GM04504 (cell line): ENCODE measurements around the gene SDK1.

Experiments
- DNase-seq: peaks from one replicate; pipeline ENCODE4 v3.0.0-alpha.2; 2012; ENCODE audit warnings: low read depth

The SDK1 gene, protein sequence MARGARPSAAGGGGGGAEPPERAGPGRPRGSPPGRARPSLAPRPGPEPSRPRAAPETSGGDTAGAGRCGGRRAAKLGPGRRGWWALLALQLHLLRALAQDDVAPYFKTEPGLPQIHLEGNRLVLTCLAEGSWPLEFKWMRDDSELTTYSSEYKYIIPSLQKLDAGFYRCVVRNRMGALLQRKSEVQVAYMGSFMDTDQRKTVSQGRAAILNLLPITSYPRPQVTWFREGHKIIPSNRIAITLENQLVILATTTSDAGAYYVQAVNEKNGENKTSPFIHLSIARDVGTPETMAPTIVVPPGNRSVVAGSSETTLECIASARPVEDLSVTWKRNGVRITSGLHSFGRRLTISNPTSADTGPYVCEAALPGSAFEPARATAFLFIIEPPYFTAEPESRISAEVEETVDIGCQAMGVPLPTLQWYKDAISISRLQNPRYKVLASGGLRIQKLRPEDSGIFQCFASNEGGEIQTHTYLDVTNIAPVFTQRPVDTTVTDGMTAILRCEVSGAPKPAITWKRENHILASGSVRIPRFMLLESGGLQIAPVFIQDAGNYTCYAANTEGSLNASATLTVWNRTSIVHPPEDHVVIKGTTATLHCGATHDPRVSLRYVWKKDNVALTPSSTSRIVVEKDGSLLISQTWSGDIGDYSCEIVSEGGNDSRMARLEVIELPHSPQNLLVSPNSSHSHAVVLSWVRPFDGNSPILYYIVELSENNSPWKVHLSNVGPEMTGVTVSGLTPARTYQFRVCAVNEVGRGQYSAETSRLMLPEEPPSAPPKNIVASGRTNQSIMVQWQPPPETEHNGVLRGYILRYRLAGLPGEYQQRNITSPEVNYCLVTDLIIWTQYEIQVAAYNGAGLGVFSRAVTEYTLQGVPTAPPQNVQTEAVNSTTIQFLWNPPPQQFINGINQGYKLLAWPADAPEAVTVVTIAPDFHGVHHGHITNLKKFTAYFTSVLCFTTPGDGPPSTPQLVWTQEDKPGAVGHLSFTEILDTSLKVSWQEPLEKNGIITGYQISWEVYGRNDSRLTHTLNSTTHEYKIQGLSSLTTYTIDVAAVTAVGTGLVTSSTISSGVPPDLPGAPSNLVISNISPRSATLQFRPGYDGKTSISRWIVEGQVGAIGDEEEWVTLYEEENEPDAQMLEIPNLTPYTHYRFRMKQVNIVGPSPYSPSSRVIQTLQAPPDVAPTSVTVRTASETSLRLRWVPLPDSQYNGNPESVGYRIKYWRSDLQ (N-terminal part only)

DNA sequence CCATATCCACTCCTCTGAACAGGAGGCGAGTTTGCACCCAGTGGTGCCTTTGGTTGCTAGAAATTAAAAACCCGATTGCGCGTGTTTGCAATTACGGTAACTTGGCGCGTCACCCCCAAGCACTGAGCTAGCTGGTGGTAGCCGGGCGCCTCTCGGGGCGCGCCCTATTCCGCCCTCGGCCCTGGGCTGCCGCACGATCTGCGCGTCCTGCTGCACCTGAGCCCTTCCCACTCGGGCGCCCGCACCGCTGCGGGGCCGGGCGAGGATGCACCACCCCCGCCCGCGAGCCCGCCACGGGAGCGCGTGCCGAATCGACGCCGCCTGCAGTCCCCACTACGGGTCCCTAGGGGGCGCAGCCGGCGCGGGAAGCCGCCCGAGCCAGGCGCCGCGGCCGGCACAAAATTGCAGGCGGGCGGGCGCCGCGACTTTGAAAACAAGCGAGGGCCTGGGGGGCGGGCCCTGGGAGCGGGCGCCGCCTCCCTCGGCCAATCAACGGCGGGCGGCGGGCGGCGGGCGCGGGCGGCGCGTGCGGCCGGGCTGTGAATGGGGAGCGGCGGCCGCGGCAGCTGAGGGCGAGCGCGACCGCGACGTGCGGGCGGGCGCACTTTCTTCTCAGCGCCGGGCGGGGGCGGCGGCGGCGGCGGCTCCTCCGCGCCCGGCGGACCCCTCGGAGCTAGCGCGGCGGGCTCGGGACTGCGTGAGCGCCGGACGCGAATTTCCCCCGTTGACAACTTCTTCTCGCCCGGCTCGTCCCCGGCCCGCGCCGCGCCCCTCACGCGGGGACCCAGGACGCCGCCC is at the start of gene SDK1:
TSS of gene SDK1 (plus strand) at position 602 of the 798 bp plus-strand sequence. CDS start 335 bp downstream, outside the sequence.
- DNase-seq, result peak; percentile 38

DNA sequence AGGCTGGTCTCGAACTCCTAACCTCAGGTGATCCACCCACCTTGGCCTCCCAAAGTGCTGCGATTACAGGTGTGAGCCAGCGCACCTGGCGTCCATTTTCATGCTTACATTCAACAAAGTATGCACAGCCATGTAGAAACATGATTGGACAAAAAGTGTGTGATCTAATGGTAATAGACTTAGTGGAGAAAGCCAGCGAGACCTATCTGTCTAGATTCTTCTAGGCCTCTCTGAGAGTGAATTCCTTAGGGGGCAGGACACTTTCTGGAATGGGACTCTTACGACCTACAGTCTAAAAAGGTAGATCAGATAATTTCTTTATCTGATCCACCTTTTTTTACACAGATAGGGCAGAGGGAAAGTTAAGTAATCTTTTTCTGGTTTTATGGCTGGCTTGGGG is 46.3 kb upstream of the SDK1 start:
- DNase-seq, result no peak

DNA sequence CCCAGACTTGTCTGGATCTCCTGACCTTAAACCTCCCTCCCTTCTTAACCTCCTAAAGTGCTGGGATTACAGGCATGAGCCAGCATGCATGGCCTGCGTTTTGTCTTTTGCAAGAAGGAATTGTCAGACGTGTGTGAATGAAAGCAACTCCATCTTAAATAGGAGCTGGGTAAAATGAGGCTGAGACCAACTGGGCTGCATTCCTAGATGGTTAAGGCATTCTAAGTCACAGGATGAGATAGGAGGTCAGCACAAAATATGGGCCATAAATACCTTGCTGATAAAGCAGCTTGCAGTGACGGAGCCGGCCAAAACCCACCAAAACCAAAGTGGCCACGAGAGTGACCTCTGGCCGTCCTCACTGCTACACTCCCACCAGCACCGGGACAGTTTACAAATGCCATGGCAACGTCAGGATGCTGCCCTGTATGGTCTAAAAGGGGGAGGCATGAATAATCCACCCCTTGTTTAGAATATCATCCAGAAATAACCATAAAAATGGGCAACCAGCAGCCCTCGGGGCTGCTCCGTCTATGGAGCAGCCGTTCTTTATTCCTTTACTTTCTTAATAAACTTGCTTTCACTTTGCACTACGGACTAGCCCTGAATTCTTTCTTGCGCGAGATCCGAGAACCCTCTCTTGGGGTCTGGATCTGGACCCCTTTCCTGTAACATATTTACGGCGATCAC is 41.2 kb upstream of the SDK1 start:
- no peak for DNase-seq

DNA sequence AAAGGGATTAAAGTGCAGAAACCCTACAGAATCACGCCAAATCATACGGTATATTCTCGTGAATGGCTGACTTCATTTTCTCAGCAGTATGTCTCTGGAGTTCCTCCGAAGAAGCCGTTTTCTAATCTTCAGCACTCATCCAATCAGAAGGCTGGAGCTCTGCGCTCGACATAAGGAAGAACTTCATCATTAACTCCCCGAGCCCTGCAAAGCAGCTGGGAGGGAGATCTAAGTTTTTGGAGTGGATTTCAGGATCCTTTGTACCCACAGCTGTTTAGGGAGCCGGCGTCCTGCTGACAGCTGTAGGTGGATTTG is 40.7 kb upstream of the SDK1 start:
- no peak for DNase-seq

DNA sequence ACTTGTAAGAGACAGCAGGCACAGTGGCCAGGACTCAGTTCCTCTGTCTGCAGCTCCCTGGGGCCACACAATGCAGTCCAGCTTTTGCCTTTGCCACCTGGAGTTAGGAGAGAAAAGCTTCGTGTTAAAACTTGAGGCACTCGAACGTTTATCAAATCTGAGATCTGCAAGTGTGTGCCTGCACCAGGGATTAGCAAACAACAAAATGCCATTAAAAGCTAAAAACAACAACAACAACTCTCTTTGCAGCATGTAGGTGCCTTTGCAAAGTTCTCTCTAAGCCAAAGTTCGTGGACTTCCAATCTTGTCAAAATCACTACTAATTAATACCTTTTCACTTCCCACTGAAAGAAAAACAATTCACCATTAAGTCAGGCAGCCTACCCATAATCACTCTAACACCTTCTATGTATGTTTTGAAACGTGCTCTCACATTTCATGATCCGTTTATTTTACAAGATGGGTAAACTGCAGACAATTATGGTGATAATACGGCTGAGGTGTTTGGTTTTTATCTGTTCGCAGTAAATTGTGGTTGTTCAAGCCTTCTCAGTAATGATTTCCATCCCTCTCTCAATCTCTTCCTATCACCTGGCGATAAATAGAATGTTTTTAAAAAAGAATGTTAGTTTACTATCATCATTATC is 36.2 kb upstream of the SDK1 start:
- DNase-seq, result no peak

DNA sequence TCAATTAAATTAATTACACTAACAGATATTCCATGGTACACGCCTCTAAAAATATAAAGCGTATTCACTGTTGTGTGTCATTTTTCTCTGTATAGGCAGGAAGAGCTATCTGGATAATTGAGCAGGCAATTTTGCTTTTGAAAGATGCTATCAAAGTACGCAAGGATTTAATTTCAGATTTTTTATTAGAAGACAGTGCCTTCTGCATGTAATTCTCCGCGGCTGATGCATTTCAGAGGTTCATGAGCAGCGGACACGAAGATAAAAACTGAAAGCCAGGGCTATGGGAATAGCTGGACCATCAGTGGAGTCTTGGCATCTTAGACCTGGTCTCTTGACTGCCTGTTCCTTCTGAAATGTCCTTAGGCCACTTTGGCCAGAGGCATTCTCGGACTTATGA is 35.7 kb upstream of the SDK1 start:
- no peak for DNase-seq

DNA sequence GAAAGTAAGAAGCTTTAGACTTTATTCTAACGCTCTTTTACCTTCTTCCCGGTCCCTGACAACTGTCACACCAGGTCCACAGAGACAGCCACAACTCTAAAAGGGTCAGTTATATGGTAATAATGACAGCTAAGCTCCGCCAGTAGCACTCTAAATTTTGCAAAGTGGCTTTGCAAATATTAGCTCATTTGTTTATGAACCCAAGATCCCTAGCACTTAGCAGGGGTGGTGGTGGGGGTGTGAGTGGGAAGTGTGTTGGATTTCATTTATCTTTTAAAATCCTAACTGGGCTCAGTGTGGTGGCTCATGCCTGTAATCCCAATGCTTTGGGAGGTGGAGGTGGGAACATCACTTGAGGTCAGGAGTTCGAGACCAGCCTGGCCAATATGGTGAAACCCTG is 34.8 kb upstream of the SDK1 start:
- no peak for DNase-seq

DNA sequence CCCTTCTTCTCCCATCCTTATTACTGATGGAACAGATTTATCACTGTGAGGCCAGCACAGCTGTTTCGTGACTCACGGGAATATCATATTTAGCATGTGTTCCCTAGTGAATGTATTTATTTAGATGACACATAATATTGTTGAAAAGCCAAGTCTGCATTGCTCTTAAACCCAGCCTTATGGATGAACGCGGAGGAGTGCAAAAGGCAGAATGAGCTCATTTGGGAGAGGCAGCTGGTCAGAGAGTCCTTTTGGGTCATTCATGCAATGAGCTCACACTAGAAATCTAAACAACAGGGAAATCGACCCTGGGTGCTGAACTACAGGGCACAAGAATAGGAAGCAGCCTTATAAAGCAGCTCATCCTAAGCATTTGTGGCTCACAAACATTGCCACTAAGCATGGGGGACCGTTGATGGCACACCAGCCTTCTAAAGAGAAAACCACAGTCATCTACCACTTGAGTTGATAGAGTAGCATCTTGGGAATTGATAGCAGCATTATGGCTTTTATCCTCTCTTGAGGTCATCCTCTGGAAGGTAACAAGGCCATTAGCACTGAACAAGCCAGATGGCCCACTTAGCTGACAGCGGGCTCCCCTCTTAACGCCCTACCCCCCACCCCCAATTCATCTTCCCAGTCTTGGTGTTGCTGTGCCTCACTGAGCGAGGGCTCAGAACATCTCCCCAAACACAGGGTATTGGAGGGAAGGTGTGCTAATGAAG is 32.9 kb upstream of the SDK1 start:
- no peak for DNase-seq

DNA sequence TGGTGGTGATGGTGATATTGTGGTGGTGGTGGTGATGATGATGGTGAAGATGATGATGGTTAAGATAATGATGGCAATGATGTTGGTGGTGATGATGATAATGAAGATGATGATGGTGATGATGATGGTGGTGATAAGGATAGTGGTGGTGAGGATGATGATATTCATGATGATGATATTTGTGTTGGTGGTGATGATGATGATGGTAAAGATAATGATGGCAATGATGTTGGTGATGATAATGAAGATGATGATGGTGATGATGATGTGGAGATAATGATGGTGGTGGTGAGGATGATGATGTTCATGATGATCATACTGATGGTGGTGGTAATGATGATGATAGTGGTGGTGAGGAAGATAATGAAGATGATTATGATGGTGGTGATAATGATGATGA is 30.7 kb upstream of the SDK1 start:
- DNase-seq, result no peak

DNA sequence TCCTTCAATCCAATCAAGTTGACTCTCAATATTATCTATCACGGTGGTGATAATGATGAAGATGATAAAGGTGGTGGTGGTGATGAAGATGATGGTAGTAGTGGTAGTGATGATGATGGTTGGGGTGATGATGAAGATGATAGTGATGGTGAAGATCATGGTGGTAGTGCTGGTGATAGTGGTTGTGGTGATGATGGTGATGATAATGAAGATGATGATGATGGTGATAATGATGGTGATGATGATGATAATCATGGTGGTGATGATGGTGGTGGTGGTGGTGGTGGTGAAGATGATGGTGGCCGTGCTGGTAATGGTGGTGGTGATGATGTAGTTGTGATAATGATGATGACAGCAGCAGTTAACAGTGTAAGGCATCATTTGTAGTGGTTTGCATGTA is 29.8 kb upstream of the SDK1 start:
- no peak for DNase-seq

DNA sequence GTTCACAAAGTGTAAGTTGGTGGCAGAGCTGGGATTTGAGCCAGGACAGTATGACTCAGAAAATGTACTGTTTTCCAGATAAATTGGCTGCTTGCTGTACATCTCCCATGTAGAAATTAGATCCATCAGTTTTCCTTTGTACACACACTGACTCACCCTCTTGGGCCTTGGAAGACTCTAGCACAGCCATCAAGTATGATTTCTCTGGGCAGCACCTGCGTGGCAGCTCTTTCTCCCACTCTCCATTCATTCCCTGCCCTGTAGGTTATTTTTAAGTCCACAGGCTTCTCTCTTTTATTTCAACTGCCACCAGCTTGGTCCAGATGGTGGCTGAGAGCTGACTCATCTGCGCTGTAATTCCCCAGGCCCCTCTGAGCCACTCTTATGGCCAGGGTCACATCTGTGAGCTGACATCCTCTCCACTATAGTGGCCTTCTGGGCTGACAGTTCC is 28.3 kb upstream of the SDK1 start:
- DNase-seq, result no peak

DNA sequence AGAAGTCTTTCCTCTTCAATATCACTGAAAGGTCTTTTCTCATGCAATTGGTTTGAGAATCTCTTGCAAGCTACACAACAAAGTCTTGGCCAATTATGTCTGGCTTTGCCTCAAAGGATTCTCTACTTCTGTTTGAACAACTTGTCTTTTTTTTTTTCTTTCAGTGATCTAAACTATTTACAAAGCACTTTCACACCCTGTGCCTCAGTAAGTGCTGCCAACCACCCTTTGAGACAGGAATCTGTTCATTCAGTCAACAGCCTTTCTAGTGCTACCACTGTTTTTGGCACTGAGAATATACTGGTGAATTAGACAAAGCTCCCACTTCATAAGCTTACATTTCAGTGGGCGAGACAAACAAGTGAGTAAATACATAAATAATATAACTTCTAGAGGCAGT is 26.9 kb upstream of the SDK1 start:
- no peak for DNase-seq

DNA sequence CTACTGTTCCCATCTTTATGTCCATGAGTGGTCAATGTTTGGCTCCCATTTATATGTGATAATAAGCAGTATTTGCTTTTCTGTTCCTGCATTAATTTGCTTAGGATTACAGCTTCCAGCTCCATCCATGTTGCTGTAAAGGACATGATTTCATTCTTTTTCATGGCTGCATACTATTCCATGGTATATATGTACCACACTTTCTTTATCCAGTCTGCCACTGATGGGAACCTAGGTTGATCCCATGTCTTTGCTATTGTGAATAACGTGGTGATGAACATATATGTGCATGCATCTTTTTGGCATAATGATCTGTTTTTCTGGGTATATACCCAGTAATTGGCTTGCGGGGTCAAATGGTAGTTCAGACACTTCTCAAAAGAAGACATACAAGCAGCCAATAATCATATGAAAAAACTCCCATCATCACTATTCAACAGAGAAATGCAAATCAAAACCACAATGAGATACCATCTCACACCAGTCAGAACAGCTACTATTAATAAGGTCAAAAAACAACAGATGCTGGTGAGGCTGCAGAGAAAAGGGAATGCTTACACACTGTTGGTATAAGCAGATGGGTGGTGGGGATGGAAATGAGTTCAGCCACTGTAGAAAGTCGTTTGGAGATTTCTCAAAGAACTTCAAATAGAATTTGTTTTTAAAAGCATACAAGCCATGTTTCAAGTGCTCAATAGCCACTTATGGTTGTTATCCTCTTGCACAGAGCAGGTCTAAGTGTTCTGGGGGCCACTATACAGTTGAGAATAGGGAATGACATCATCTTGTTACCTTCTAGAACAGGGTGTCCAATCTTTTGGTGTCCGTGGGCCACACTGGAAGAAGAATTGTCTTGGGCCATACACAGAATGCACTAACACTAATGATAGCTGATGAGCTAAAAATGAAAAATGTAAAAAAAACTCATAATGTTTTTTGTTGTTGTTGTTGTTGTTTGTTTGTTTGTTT is 23.2 kb upstream of the SDK1 start:
- no peak for DNase-seq

DNA sequence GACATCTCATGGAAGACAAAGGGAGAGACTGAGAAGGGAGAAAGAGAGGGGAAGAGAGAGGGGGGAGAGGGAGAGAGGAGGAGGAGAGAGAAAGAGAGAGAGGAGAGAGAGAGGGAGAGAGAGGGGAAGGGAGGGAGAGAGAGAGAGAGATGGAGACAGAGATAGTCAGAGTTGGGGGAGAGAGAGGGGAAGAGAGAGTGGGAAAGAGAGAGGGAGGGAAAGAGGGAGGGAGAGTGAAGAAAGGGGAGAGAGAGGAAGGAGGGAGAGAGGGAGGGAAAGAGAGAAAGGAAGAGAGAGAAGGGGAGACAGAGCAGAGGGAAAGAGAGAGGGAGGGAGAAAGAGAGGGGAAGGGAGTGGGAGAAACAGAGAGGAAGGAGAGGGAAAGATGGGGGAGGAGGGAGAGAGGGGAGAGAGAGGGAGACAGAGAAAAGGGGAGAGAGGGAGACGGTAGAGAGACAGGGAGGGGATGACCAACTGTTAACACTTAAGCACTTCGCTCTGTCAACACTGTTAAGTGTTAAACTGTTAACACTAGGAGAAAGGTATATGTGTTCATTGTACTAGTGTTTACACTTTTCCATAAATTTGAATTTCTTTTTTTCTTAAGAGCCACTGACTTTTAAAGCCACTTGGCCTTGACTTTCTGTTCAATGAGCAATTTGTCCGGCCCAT is 21.8 kb upstream of the SDK1 start:
- no peak for DNase-seq

DNA sequence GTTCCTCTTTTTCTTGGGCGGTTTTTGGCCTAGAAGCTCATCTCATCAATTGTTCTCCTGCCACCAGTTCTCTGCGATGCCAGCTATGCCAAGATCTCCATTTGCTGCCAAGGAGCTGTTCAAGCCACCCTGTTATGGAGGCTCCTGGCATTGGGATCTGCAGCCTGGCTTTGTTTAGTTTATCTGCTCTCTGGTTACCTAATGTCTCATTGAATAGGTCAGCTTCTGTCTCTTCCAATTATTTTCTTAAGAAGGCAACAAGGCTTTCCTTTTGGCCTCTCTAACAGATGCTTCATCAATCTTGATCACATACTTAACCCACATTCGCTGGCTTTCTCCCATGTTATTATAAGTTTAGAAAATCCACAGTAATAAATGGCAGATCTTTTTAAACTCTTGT is 20.6 kb upstream of the SDK1 start:
- no peak for DNase-seq

DNA sequence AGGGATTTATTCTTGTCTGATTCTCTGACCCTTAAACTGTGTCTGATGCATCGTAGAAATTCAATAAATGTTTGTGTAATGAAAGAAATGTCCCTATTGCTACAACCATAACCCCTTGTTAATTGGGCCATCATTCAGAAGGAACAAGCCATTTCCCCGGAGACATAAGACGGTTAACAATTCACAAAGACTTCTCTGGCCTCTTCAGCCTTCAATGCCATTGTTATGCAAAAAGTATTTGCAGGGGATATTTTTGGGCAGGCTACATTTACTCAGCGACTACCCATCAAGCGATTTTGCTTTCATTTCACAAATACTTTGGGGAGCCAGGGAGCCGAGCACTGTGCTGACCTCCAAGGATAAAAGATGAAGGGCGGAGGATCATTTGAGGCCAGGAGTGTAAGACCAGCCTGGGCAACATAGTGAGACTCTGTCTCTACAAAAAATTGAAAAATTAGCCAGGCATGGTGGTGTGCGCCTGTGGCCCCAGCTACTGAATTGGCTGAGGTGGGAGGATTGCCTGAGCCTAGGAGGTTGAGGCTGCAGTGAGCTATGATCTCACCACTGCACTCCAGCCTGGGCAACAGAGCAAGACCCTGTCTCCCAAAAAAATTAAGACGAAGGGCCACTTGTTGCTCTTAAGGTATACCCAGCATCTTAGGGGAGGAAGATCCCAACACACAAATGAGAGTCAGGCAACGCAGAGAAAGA is 20.0 kb upstream of the SDK1 start:
- no peak for DNase-seq

DNA sequence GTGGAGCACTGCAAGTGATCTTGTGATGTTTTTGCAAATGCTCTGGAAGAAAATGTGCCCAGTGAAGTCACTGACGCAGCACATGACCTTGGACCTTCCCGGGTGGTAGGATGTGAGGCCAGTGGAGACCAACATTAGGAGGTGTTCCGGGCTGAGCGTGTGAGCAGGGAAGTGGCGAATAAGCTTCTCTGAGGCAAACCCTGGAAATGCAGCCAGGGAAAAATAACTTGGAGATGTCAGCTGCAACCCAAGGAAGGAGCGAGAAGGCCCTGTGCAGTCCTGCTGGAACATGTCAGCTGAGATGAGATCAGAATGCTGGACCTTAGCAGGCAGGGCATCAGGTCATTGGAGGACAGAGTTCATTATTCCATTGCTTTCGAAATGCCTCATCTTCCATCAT is 18.6 kb upstream of the SDK1 start:
- no peak for DNase-seq
